H9 (cell line): ENCODE results near the gene RNF41. TPM values are rescaled to one million over a fixed set of nuclear protein-coding genes. Genes with fewer than 3 reads are reported as not detected.

ENCODE experiments used
- DNase-seq: peaks from one replicate; pipeline ENCODE4 v3.0.0-alpha.2; 2017
- H2AFZ ChIP-seq: one replicate; pipeline ENCODE4 v1.6.1; 2013; ENCODE audit warnings: mild to moderate bottlenecking, low read length, control low read depth, moderate library complexity
- H2AK5ac ChIP-seq: 2 replicates; pipeline ENCODE4 v1.6.1; 2013; ENCODE audit warnings: low read length, control low read depth, mixed read lengths; ENCODE audit not compliant: insufficient read length
- H2BK120ac ChIP-seq: one replicate; pipeline ENCODE4 v1.6.1; 2013; ENCODE audit warnings: low read depth, mild to moderate bottlenecking, low read length, control low read depth, inconsistent platforms; ENCODE audit not compliant: poor library complexity, severe bottlenecking
- H2BK12ac ChIP-seq: 2 replicates; pipeline ENCODE4 v1.6.1; 2013; ENCODE audit warnings: low read length, control low read depth, mixed read lengths, low read depth; ENCODE audit not compliant: insufficient read length
- H2BK15ac ChIP-seq: 2 replicates; pipeline ENCODE4 v1.6.1; 2013; ENCODE audit warnings: low read depth, low read length, control low read depth
- H2BK20ac ChIP-seq: one replicate; pipeline ENCODE4 v1.6.1; 2013; ENCODE audit warnings: low read depth, mild to moderate bottlenecking, low read length, control low read depth, inconsistent platforms; ENCODE audit not compliant: poor library complexity, severe bottlenecking
- H2BK5ac ChIP-seq: 2 replicates; pipeline ENCODE4 v1.6.1; 2013; ENCODE audit warnings: low read length, control low read depth, mixed read lengths; ENCODE audit not compliant: insufficient read length
- H3K14ac ChIP-seq: 2 replicates; pipeline ENCODE4 v1.6.1; 2013; ENCODE audit warnings: low read length, control low read depth; ENCODE audit not compliant: insufficient read depth
- H3K18ac ChIP-seq: 2 replicates; pipeline ENCODE4 v1.6.1; 2013; ENCODE audit warnings: low read depth, mild to moderate bottlenecking, mixed read lengths, low read length, control low read depth; ENCODE audit not compliant: insufficient read length
- H3K23ac ChIP-seq: 2 replicates; pipeline ENCODE4 v1.6.1; 2013; ENCODE audit warnings: low read length, control low read depth, mixed read lengths, low read depth; ENCODE audit not compliant: insufficient read length
- H3K23me2 ChIP-seq: 2 replicates; pipeline ENCODE4 v1.6.1; 2013; ENCODE audit warnings: low read depth, mild to moderate bottlenecking, mixed read lengths, low read length, control low read depth; ENCODE audit not compliant: insufficient read length, poor library complexity, severe bottlenecking
- H3K27ac ChIP-seq: 2 replicates; pipeline ENCODE4 v1.5.1; 2013; ENCODE audit warnings: low read length, control low read depth, mixed read lengths, low read depth; ENCODE audit not compliant: insufficient read length
- H3K27me3 ChIP-seq: 2 replicates; pipeline ENCODE4 v1.6.1; 2013; ENCODE audit warnings: low read length, control low read depth, inconsistent platforms; ENCODE audit not compliant: insufficient read depth
- H3K4ac ChIP-seq: 2 replicates; pipeline ENCODE4 v1.6.1; 2013; ENCODE audit warnings: low read depth, mild to moderate bottlenecking, control low read depth, inconsistent platforms, low read length, moderate library complexity
- H3K4me1 ChIP-seq: 2 replicates; pipeline ENCODE4 v1.6.1; 2013; ENCODE audit warnings: low read length, control low read depth, inconsistent platforms; ENCODE audit not compliant: insufficient read depth
- H3K4me2 ChIP-seq: 2 replicates; pipeline ENCODE4 v1.6.1; 2013; ENCODE audit warnings: low read length, control low read depth, mixed read lengths; ENCODE audit not compliant: insufficient read length, insufficient read depth
- H3K56ac ChIP-seq: 2 replicates; pipeline ENCODE4 v1.6.1; 2013; ENCODE audit warnings: low read depth, mild to moderate bottlenecking, mixed read lengths, low read length, control low read depth; ENCODE audit not compliant: insufficient read length
- H3K79me1 ChIP-seq: 2 replicates; pipeline ENCODE4 v1.6.1; 2013; ENCODE audit warnings: low read depth, mild to moderate bottlenecking, moderate library complexity, low read length, control low read depth, inconsistent platforms; ENCODE audit not compliant: insufficient read depth, poor library complexity, severe bottlenecking
- H3K79me2 ChIP-seq: 2 replicates; pipeline ENCODE4 v1.6.1; 2013; ENCODE audit warnings: low read length, control low read depth, inconsistent platforms; ENCODE audit not compliant: insufficient read depth
- H3K9ac ChIP-seq: 2 replicates; pipeline ENCODE4 v1.6.1; 2013; ENCODE audit warnings: low read length, control low read depth, mixed read lengths; ENCODE audit not compliant: insufficient read length; ENCODE audit errors: extremely low read depth
- H3K9me3 ChIP-seq: one replicate; pipeline ENCODE4 v1.6.1; 2013; ENCODE audit warnings: low read depth, low read length, inconsistent platforms; ENCODE audit not compliant: control insufficient read depth
- H3T11ph ChIP-seq: one replicate; pipeline ENCODE4 v1.6.1; 2013; ENCODE audit warnings: mild to moderate bottlenecking, low read length, control low read depth, inconsistent platforms
- H4K20me1 ChIP-seq: one replicate; pipeline ENCODE4 v1.6.1; 2013; ENCODE audit not compliant: control insufficient read depth, insufficient read length, insufficient read depth
- H4K5ac ChIP-seq: 2 replicates; pipeline ENCODE4 v1.6.1; 2013; ENCODE audit warnings: low read depth, mild to moderate bottlenecking, mixed read lengths, low read length, control low read depth; ENCODE audit not compliant: insufficient read length
- H4K8ac ChIP-seq: replicated peaks from 2 replicates; pipeline ENCODE4 v1.6.1; 2013; ENCODE audit warnings: low read length, control low read depth, mixed read lengths, low read depth; ENCODE audit not compliant: insufficient read length
- H4K91ac ChIP-seq: 2 replicates; pipeline ENCODE4 v1.6.1; 2013; ENCODE audit warnings: low read depth, mild to moderate bottlenecking, moderate library complexity, mixed read lengths, low read length, control low read depth; ENCODE audit not compliant: insufficient read length
- H3K27ac Mint-ChIP-seq, 3 experiments: 2 replicates in 2 of 3; 3 replicates in 1 of 3; pipeline ENCODE4 v1.8.0; 2020 to 2021; ENCODE audit warnings: mixed read lengths in 3 of 3, mild to moderate bottlenecking in 1 of 3, moderate library complexity in 1 of 3
- H3K27me3 Mint-ChIP-seq: 2 replicates; pipeline ENCODE4 v1.8.0; 2021; ENCODE audit warnings: low read depth, mild to moderate bottlenecking, moderate library complexity, mixed read lengths
- H3K36me3 Mint-ChIP-seq, 3 experiments: 2 replicates in 2 of 3; 3 replicates in 1 of 3; pipeline ENCODE4 v1.8.0; 2020 to 2021; ENCODE audit warnings: low read depth in 3 of 3, mixed read lengths in 3 of 3; ENCODE audit not compliant: insufficient read depth in 1 of 3
- H3K4me1 Mint-ChIP-seq, 2 experiments: 2 replicates each; pipeline ENCODE4 v1.8.0; 2020; ENCODE audit warnings: mixed read lengths in 2 of 2
- H3K4me3 Mint-ChIP-seq, 2 experiments: 2 replicates in 1 of 2; 3 replicates in 1 of 2; pipeline ENCODE4 v1.8.0; 2020 to 2021; ENCODE audit warnings: mild to moderate bottlenecking in 2 of 2, mixed read lengths in 2 of 2, moderate library complexity in 1 of 2
- H3K9me3 Mint-ChIP-seq, 2 experiments: 2 replicates in 1 of 2; 3 replicates in 1 of 2; pipeline ENCODE4 v1.8.0; 2020; ENCODE audit warnings: mild to moderate bottlenecking in 2 of 2, mixed read lengths in 2 of 2, moderate library complexity in 1 of 2
- WGBS: extraction: QIAGEN DNeasy Blood & Tissue Kit; methylation state at CpG from one replicate; pipeline ENCODE4 v1.1.7; 2013; ENCODE audit warnings: missing lambda C conversion rate, low lambda C conversion rate, mixed read lengths; ENCODE audit not compliant: insufficient read length; ENCODE audit errors: extremely low coverage; 5-methylcytosine and 5-hydroxymethylcytosine counted together
- total RNA-seq: library from RNA; stranded (reverse); gene quantifications from 2 replicates; pipeline ENCODE4 v1.2.1, GENCODE V29; 2021
- TF ChIP-seq, protein P1 (sequence below): fragments of 200-600 bp; sonication (generic); conservative IDR thresholded peaks from 3 replicates; pipeline ENCODE4 v1.8.0; 2021; ENCODE audit warnings: antibody characterized with exemption, mild to moderate bottlenecking

RNF41 gene
- total RNA-seq, 1 experiment from 2014 or later, result 60.8 TPM

DNA sequence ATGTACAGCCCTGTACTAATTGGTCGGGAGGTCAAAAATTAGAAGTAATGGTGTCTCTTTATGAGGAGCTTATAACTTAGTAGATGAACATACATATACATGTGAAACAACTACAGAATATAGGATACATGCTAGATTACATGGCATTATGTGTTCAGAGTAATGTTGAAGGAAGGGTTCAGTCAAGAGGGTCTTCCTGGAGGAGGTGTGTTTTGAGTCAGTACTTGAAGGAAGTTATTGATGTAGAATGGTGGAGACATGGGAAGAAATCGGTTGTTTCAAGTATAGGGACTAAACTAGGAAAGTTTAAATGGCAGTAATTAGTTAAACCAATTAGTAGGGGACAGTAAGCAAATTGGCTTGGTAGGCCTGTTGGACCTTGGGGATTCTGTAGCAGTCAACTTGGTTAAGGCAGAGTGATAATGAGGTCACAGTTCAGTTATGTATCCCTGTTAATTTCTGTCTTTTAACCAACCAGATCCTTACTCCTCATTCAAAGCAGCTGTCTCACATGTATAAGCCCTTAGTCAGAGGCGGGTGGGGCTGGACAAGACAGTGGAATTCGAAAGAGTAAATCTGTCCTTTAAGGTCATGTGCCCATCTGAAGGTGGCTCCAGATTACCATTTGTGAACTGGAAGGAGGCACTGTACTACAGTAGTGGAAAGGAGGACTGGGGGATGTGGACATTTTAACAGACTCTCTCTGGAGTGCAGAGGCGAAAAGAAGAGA lies 39.9 kb upstream of the RNF41 start:
- Histone ChIP-seq H3K18ac (no peak overlapping the region), H2BK120ac (no peak overlapping the region), H3K79me1 (no peaks in the 10 kb centered on the region), H4K5ac (no peak overlapping the region), H3K27me3 (no peaks in the 10 kb centered on the region), H2BK5ac (no peak overlapping the region), H3K79me2 (no peaks in the 10 kb centered on the region), H4K8ac (no peak overlapping the region), H3K56ac (no peak overlapping the region), H3K4ac (no peak overlapping the region), H2AK5ac (no peak overlapping the region), H2BK12ac (no peak overlapping the region), H3K23me2 (peaks cover under 1% of the 10 kb centered on the region), H3T11ph (no peak overlapping the region), H2BK20ac (no peak overlapping the region), H3K4me1 (no peaks in the 10 kb centered on the region), H4K91ac (no peak overlapping the region), H3K27ac (no peak overlapping the region), H3K14ac (no peak overlapping the region), H4K20me1 (no peaks in the 10 kb centered on the region), H3K23ac (no peak overlapping the region), H3K9me3 (no peaks in the 10 kb centered on the region), H2AFZ (no peak overlapping the region), H3K9ac (no peak overlapping the region), H3K4me2 (no peak overlapping the region), H2BK15ac (no peak overlapping the region)
- Mint-ChIP-seq H3K4me1 (peaks cover 17 to 20% of the 10 kb centered on the region in 2 experiments), H3K9me3 (no peaks in the 10 kb centered on the region; a peak in 1 of 5 replicates), H3K27ac (no peak overlapping the region), H3K27me3 (peaks cover 2% of the 10 kb centered on the region; the same call in 1 of the 2 replicates), H3K4me3 (no peak overlapping the region), H3K36me3 (0 out of 7 replicates have a peak, but pooled peaks cover 0 to 2% (median under 1%) of the 10 kb centered on the region in 3 experiments)
- TF ChIP-seq, protein P1, sequence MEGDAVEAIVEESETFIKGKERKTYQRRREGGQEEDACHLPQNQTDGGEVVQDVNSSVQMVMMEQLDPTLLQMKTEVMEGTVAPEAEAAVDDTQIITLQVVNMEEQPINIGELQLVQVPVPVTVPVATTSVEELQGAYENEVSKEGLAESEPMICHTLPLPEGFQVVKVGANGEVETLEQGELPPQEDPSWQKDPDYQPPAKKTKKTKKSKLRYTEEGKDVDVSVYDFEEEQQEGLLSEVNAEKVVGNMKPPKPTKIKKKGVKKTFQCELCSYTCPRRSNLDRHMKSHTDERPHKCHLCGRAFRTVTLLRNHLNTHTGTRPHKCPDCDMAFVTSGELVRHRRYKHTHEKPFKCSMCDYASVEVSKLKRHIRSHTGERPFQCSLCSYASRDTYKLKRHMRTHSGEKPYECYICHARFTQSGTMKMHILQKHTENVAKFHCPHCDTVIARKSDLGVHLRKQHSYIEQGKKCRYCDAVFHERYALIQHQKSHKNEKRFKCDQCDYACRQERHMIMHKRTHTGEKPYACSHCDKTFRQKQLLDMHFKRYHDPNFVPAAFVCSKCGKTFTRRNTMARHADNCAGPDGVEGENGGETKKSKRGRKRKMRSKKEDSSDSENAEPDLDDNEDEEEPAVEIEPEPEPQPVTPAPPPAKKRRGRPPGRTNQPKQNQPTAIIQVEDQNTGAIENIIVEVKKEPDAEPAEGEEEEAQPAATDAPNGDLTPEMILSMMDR, result no peak
- no CpG with 5 or more reads among the region's 5 CpGs for WGBS
- no peak for DNase-seq
